Trophoblast cell (in vitro differentiated cells and primary cell): ENCODE results near the gene PLCD1.
A peak's percentile ranks its signal among the peaks of the same experiment; 100 is the strongest.

Experiments used
- DNase-seq, 2 donors: peaks; one replicate each; pipeline ENCODE4 v3.0.0-alpha.2; 2016
- H2AFZ ChIP-seq: 2 replicates; pipeline ENCODE4 v1.6.1; 2013; ENCODE audit warnings: low read length, moderate library complexity, mild to moderate bottlenecking; ENCODE audit not compliant: insufficient read depth, poor library complexity
- H2AK5ac ChIP-seq: 2 replicates; pipeline ENCODE4 v1.6.1; 2013; ENCODE audit warnings: mild to moderate bottlenecking, low read length
- H2BK120ac ChIP-seq: 2 replicates; pipeline ENCODE4 v1.6.1; 2013; ENCODE audit warnings: low read length, mild to moderate bottlenecking, moderate library complexity; ENCODE audit not compliant: insufficient read depth, poor library complexity
- H2BK12ac ChIP-seq: 2 replicates; pipeline ENCODE4 v1.6.1; 2013; ENCODE audit warnings: mild to moderate bottlenecking, low read length, moderate library complexity
- H2BK5ac ChIP-seq: 2 replicates; pipeline ENCODE4 v1.6.1; 2013; ENCODE audit warnings: low read length, low read depth, moderate library complexity, mild to moderate bottlenecking; ENCODE audit not compliant: poor library complexity
- H3K14ac ChIP-seq: 2 replicates; pipeline ENCODE4 v1.6.1; 2013; ENCODE audit warnings: mild to moderate bottlenecking, low read length
- H3K18ac ChIP-seq: 2 replicates; pipeline ENCODE4 v1.6.1; 2013; ENCODE audit warnings: mild to moderate bottlenecking, low read length
- H3K23ac ChIP-seq: 2 replicates; pipeline ENCODE4 v1.6.1; 2013; ENCODE audit warnings: low read length
- H3K27ac ChIP-seq: 2 replicates; pipeline ENCODE4 v1.5.1; 2013; ENCODE audit warnings: low read depth, mild to moderate bottlenecking, inconsistent platforms, low read length, moderate library complexity
- H3K27me3 ChIP-seq: 2 replicates; pipeline ENCODE4 v1.6.1; 2013; ENCODE audit warnings: inconsistent platforms, mild to moderate bottlenecking, low read length, moderate library complexity; ENCODE audit not compliant: insufficient read depth
- H3K36me3 ChIP-seq, 2 experiments: 1 replicate in 1 of 2; 2 replicates in 1 of 2; pipeline ENCODE4 v1.6.1; 2013; ENCODE audit warnings: low read length in 2 of 2, mild to moderate bottlenecking in 2 of 2, moderate library complexity in 1 of 2; ENCODE audit not compliant: insufficient read depth in 2 of 2, control insufficient read depth in 1 of 2
- H3K4ac ChIP-seq: 2 replicates; pipeline ENCODE4 v1.6.1; 2013; ENCODE audit warnings: low read depth, mild to moderate bottlenecking, low read length, moderate library complexity
- H3K4me1 ChIP-seq, 2 experiments: 1 replicate in 1 of 2; 2 replicates in 1 of 2; pipeline ENCODE4 v1.6.1; 2013; ENCODE audit warnings: low read length in 2 of 2, mild to moderate bottlenecking in 2 of 2, moderate library complexity in 1 of 2; ENCODE audit not compliant: insufficient read depth in 2 of 2, control insufficient read depth in 1 of 2
- H3K4me2 ChIP-seq: 2 replicates; pipeline ENCODE4 v1.6.1; 2013; ENCODE audit warnings: inconsistent platforms, mild to moderate bottlenecking, low read length, moderate library complexity
- H3K4me3 ChIP-seq: 2 replicates; pipeline ENCODE4 v1.5.1; 2013; ENCODE audit warnings: mild to moderate bottlenecking, low read depth, low read length, inconsistent platforms
- H3K79me1 ChIP-seq: one replicate; pipeline ENCODE4 v1.6.1; 2013; ENCODE audit warnings: low read length
- H3K79me2 ChIP-seq: 2 replicates; pipeline ENCODE4 v1.6.1; 2013; ENCODE audit warnings: low read length, mild to moderate bottlenecking; ENCODE audit not compliant: control insufficient read depth, insufficient read depth, poor library complexity
- H3K9ac ChIP-seq: 2 replicates; pipeline ENCODE4 v1.6.1; 2013; ENCODE audit warnings: mild to moderate bottlenecking, low read length
- H3K9me3 ChIP-seq: 2 replicates; pipeline ENCODE4 v1.6.1; 2013; ENCODE audit warnings: low read depth, mild to moderate bottlenecking, control low read depth, inconsistent platforms, low read length; ENCODE audit not compliant: insufficient read depth
- H4K12ac ChIP-seq: 2 replicates; pipeline ENCODE4 v1.6.1; 2013; ENCODE audit warnings: low read depth, mild to moderate bottlenecking, low read length, moderate library complexity
- H4K8ac ChIP-seq: 2 replicates; pipeline ENCODE4 v1.6.1; 2013; ENCODE audit warnings: low read depth, mild to moderate bottlenecking, low read length, moderate library complexity
- H4K91ac ChIP-seq: one replicate; pipeline ENCODE4 v1.6.1; 2013; ENCODE audit warnings: low read depth, mild to moderate bottlenecking, low read length, moderate library complexity
- WGBS: extraction: QIAGEN DNeasy Blood & Tissue Kit; methylation state at CpG from one replicate; pipeline ENCODE4 v1.1.7; 2013; ENCODE audit warnings: missing lambda C conversion rate; ENCODE audit not compliant: insufficient read length, insufficient coverage; ENCODE audit errors: extremely low coverage; 5-methylcytosine and 5-hydroxymethylcytosine counted together

Gene PLCD1

GRCh38 chr3:38006031-38006430 lies 23.4 kb downstream of the PLCD1 start:
- H4K91ac ChIP-seq = no peak overlapping the region
- no peak overlapping the region for H3K18ac ChIP-seq
- H3K14ac ChIP-seq = no peak overlapping the region
- H4K12ac ChIP-seq = no peak overlapping the region
- H2BK12ac ChIP-seq = no peak overlapping the region
- H4K8ac ChIP-seq = no peak overlapping the region
- H3K23ac ChIP-seq = no peak overlapping the region
- peaks cover 4% of the 10 kb centered on the region for H3K9me3 ChIP-seq
- H2BK5ac ChIP-seq = no peak overlapping the region
- H2AFZ ChIP-seq = no peak overlapping the region
- no CpG with 5 or more reads among the region's 5 CpGs for WGBS
- peaks cover 16 to 18% of the 10 kb centered on the region in 2 experiments for H3K36me3 ChIP-seq
- no peak overlapping the region for H3K4me2 ChIP-seq
- no peak overlapping the region for H2AK5ac ChIP-seq
- no peaks in the 10 kb centered on the region for H3K79me1 ChIP-seq
- no peaks in the 10 kb centered on the region for H3K79me2 ChIP-seq
- no peak overlapping the region for H3K4me3 ChIP-seq
- H2BK120ac ChIP-seq = no peak overlapping the region
- H3K27ac ChIP-seq = no peak overlapping the region
- DNase-seq = no peak
- H3K4me1 ChIP-seq = no peaks in the 10 kb centered on the region
- H3K4ac ChIP-seq = no peak overlapping the region
- H3K9ac ChIP-seq = no peak overlapping the region
- H3K27me3 ChIP-seq = no peaks in the 10 kb centered on the region

GRCh38 chr3:38005076-38006020 lies 24.1 kb downstream of the PLCD1 start:
- Histone ChIP-seq H2BK120ac (no peak overlapping the region), H3K9me3 (peaks cover 4% of the 10 kb centered on the region), H2BK12ac (no peak overlapping the region), H2BK5ac (no peak overlapping the region), H2AK5ac (no peak overlapping the region), H4K8ac (no peak overlapping the region), H3K4me1 (no peaks in the 10 kb centered on the region), H3K23ac (no peak overlapping the region), H3K36me3 (peaks cover 17 to 18% of the 10 kb centered on the region in 2 experiments), H3K79me2 (no peaks in the 10 kb centered on the region), H4K91ac (no peak overlapping the region), H2AFZ (no peak overlapping the region), H3K14ac (no peak overlapping the region), H3K4ac (no peak overlapping the region), H3K27ac (no peak overlapping the region), H3K18ac (no peak overlapping the region), H3K9ac (no peak overlapping the region), H3K27me3 (no peaks in the 10 kb centered on the region), H3K79me1 (no peaks in the 10 kb centered on the region), H4K12ac (no peak overlapping the region), H3K4me2 (no peak overlapping the region), H3K4me3 (no peak overlapping the region)
- WGBS = no CpG with 5 or more reads among the region's 15 CpGs
- no peak for DNase-seq

DNA sequence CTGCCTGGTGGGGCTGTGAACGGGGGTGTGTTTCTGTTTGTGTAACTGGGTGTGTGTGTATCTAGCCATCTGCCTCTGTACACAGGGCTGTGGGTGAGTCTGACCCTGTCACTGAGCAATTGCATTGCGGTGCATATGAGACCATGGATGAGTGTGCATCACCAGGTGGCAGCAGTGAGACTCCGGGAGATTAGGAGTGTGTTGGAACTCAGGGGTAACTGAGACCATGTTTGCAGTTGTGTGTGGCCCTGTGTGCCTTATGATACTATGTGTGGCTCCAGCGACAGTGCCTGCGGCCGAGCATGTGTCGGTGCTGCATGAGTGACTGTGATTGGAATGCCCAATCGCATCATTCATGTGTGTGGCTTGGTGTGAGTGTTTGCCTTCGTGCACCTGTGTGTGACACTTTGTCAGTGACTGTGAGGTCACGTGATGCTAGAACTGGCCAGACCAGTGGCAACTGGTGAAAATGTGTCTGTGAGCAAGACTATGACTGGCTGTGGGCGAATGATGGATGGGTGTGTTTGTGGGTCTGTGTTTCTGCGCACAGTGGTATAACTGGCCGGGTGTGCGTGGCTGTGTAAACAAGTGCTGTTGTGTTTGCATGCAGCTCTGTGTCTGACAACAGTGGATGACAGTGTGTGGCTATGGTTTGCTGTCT lies 24.9 kb downstream of the PLCD1 start:
- H4K91ac ChIP-seq = no peak overlapping the region
- no peak overlapping the region for H2BK120ac ChIP-seq
- H4K8ac ChIP-seq = no peak overlapping the region
- H3K27ac ChIP-seq = no peak overlapping the region
- H3K9me3 ChIP-seq = peaks cover 2% of the 10 kb centered on the region
- no peak overlapping the region for H2AFZ ChIP-seq
- no CpG with 5 or more reads among the region's 14 CpGs for WGBS
- H4K12ac ChIP-seq = no peak overlapping the region
- no peak overlapping the region for H3K4me3 ChIP-seq
- no peaks in the 10 kb centered on the region for H3K79me2 ChIP-seq
- H3K4ac ChIP-seq = no peak overlapping the region
- no peak overlapping the region for H3K23ac ChIP-seq
- H2BK12ac ChIP-seq = no peak overlapping the region
- H3K79me1 ChIP-seq = no peaks in the 10 kb centered on the region
- H3K4me1 ChIP-seq = no peaks in the 10 kb centered on the region
- H3K36me3 ChIP-seq = peaks cover 17% of the 10 kb centered on the region in 2 experiments
- no peak overlapping the region for H3K4me2 ChIP-seq
- no peak overlapping the region for H2AK5ac ChIP-seq
- DNase-seq = peak; percentile 58 to 82
- H3K18ac ChIP-seq = no peak overlapping the region
- H3K9ac ChIP-seq = no peak overlapping the region
- H3K14ac ChIP-seq = no peak overlapping the region
- no peaks in the 10 kb centered on the region for H3K27me3 ChIP-seq
- no peak overlapping the region for H2BK5ac ChIP-seq

GRCh38 chr3:38003817-38004414 lies 25.5 kb downstream of the PLCD1 start:
- Histone ChIP-seq H3K9ac (no peak overlapping the region), H4K8ac (no peak overlapping the region), H3K36me3 (peaks cover 16 to 19% of the 10 kb centered on the region in 2 experiments), H4K91ac (no peak overlapping the region), H3K4me1 (peaks cover 0 to 4% of the 10 kb centered on the region in 2 experiments), H3K4me2 (no peak overlapping the region), H3K27ac (no peak overlapping the region), H2BK120ac (no peak overlapping the region), H3K79me1 (peaks cover 2% of the 10 kb centered on the region), H3K18ac (no peak overlapping the region), H3K23ac (no peak overlapping the region), H3K9me3 (peaks cover 2% of the 10 kb centered on the region), H2AFZ (no peak overlapping the region), H2AK5ac (no peak overlapping the region), H3K79me2 (no peaks in the 10 kb centered on the region), H3K27me3 (no peaks in the 10 kb centered on the region), H4K12ac (no peak overlapping the region), H2BK12ac (no peak overlapping the region), H2BK5ac (no peak overlapping the region), H3K4ac (no peak overlapping the region), H3K14ac (no peak overlapping the region), H3K4me3 (no peak overlapping the region)
- no peak for DNase-seq
- no CpG with 5 or more reads among the region's 11 CpGs for whole genome bisulfite sequencing
